GM18951 (cell line): ENCODE results near the gene PCBP3.

Experiments used
- POLR2A ChIP-seq: IDR thresholded peaks from 4 replicates; pipeline ENCODE4 v1.6.1; 2011; ENCODE audit warnings: mild to moderate bottlenecking; ENCODE audit not compliant: insufficient read length, insufficient read depth; ENCODE audit errors: extremely low read depth
- in situ Hi-C: fragments of 300-500 bp; cut with MboI; formaldehyde crosslinking; loops from one replicate; pipeline ENCODE4 v1.12.0; 2022; ENCODE audit warnings: low sequenced_read_pairs, mixed read lengths, inconsistent platforms; ENCODE audit not compliant: unreplicated experiment

Gene PCBP3

GRCh38 chr21:45887120-45887611, 243.6 kb downstream of the PCBP3 start:
- in situ Hi-C loops: no loop called here
- TF ChIP-seq POLR2A: no peak

GRCh38 chr21:45887788-45888187, 244.3 kb downstream of the PCBP3 start:
- no peak for TF ChIP-seq POLR2A
- in situ Hi-C loops: no loop called here

GRCh38 chr21:45888386-45889009, 245.0 kb downstream of the PCBP3 start:
- no peak for TF ChIP-seq POLR2A
- in situ Hi-C loops: no loop called here

- no peak for TF ChIP-seq POLR2A
- in situ Hi-C loops: no loop called here
Measured at GRCh38 chr21:45889256-45889655, 245.7 kb downstream of the PCBP3 start.

GRCh38 chr21:45889961-45890360, 246.4 kb downstream of the PCBP3 start:
- no peak for TF ChIP-seq POLR2A
- in situ Hi-C loops: no loop called here

GRCh38 chr21:45891388-45892155, 248.0 kb downstream of the PCBP3 start:
- TF ChIP-seq POLR2A: no peak
- in situ Hi-C loops: no loop called here

GRCh38 chr21:45892156-45892915, 248.8 kb downstream of the PCBP3 start:
- in situ Hi-C loops: no loop called here
- TF ChIP-seq POLR2A: no peak

GRCh38 chr21:45892916-45893739, 249.6 kb downstream of the PCBP3 start:
- in situ Hi-C loops: no loop called here
- no peak for TF ChIP-seq POLR2A

GRCh38 chr21:45893740-45894449, 250.4 kb downstream of the PCBP3 start:
- in situ Hi-C loops: no loop called here
- TF ChIP-seq POLR2A: no peak

- TF ChIP-seq POLR2A: no peak
- in situ Hi-C loops: no loop called here
Measured at GRCh38 chr21:45894450-45894825, 250.9 kb downstream of the PCBP3 start.

GRCh38 chr21:45894906-45895777, 251.6 kb downstream of the PCBP3 start:
- in situ Hi-C loops: no loop called here
- no peak for TF ChIP-seq POLR2A
